Mesendoderm (in vitro differentiated cells): Measurements from ENCODE around the gene MOB3A.

Experiments
- DNase-seq: peaks from one replicate; pipeline ENCODE4 v3.0.0; 2013
- H2AK5ac ChIP-seq: 2 replicates; pipeline ENCODE4 v1.6.1; 2013; ENCODE audit warnings: low read length, inconsistent platforms
- H2BK120ac ChIP-seq: 2 replicates; pipeline ENCODE4 v1.6.1; 2013; ENCODE audit warnings: low read depth, mild to moderate bottlenecking, low read length, moderate library complexity, mixed read lengths
- H2BK15ac ChIP-seq: replicated peaks from 2 replicates; pipeline ENCODE4 v1.6.1; 2013; ENCODE audit warnings: low read depth, mild to moderate bottlenecking, moderate library complexity
- H2BK5ac ChIP-seq: 2 replicates; pipeline ENCODE4 v1.6.1; 2013; ENCODE audit warnings: low read length, inconsistent platforms
- H3K18ac ChIP-seq: 2 replicates; pipeline ENCODE4 v1.6.1; 2013; ENCODE audit warnings: mild to moderate bottlenecking, low read length, mixed read lengths
- H3K23ac ChIP-seq: one replicate; pipeline ENCODE4 v1.6.1; 2013; ENCODE audit warnings: low read length
- H3K27ac ChIP-seq: 2 replicates; pipeline ENCODE4 v1.5.1; 2013; ENCODE audit warnings: low read depth, mild to moderate bottlenecking, inconsistent platforms, low read length, moderate library complexity
- H3K27me3 ChIP-seq: 2 replicates; pipeline ENCODE4 v1.6.1; 2013; ENCODE audit warnings: low read length, control low read depth, mild to moderate bottlenecking, inconsistent platforms; ENCODE audit not compliant: insufficient read depth, poor library complexity
- H3K36me3 ChIP-seq: 2 replicates; pipeline ENCODE4 v1.6.1; 2013; ENCODE audit warnings: low read length, inconsistent platforms; ENCODE audit not compliant: control insufficient read depth, insufficient read depth
- H3K4ac ChIP-seq: one replicate; pipeline ENCODE4 v1.6.1; 2013; ENCODE audit warnings: low read depth, mild to moderate bottlenecking, low read length, moderate library complexity
- H3K4me1 ChIP-seq: 2 replicates; pipeline ENCODE4 v1.6.1; 2013; ENCODE audit warnings: low read depth, low read length, inconsistent platforms; ENCODE audit not compliant: control insufficient read depth
- H3K4me2 ChIP-seq: 2 replicates; pipeline ENCODE4 v1.6.1; 2013; ENCODE audit warnings: low read length
- H3K4me3 ChIP-seq: 2 replicates; pipeline ENCODE4 v1.5.1; 2013; ENCODE audit warnings: mild to moderate bottlenecking, low read length
- H3K56ac ChIP-seq: one replicate; pipeline ENCODE4 v1.6.1; 2013; ENCODE audit warnings: low read length
- H3K79me1 ChIP-seq: 2 replicates; pipeline ENCODE4 v1.6.1; 2013; ENCODE audit warnings: low read length, inconsistent platforms
- H3K79me2 ChIP-seq: 2 replicates; pipeline ENCODE4 v1.6.1; 2013; ENCODE audit warnings: mild to moderate bottlenecking, low read length; ENCODE audit not compliant: control insufficient read depth, insufficient read depth
- H3K9ac ChIP-seq: 2 replicates; pipeline ENCODE4 v1.6.1; 2013; ENCODE audit warnings: low read length, inconsistent platforms
- H4K5ac ChIP-seq: one replicate; pipeline ENCODE4 v1.6.1; 2013; ENCODE audit warnings: low read length
- H4K8ac ChIP-seq: one replicate; pipeline ENCODE4 v1.6.1; 2013; ENCODE audit warnings: low read depth, mild to moderate bottlenecking, control low read depth, low read length, moderate library complexity
- WGBS: extraction: QIAGEN DNeasy Blood & Tissue Kit; methylation state at CpG from one replicate; pipeline ENCODE4 v1.1.7; 2013; ENCODE audit warnings: low lambda C conversion rate, missing lambda C conversion rate; ENCODE audit not compliant: insufficient coverage; ENCODE audit errors: extremely low coverage; 5-methylcytosine and 5-hydroxymethylcytosine counted together

Gene MOB3A

DNA sequence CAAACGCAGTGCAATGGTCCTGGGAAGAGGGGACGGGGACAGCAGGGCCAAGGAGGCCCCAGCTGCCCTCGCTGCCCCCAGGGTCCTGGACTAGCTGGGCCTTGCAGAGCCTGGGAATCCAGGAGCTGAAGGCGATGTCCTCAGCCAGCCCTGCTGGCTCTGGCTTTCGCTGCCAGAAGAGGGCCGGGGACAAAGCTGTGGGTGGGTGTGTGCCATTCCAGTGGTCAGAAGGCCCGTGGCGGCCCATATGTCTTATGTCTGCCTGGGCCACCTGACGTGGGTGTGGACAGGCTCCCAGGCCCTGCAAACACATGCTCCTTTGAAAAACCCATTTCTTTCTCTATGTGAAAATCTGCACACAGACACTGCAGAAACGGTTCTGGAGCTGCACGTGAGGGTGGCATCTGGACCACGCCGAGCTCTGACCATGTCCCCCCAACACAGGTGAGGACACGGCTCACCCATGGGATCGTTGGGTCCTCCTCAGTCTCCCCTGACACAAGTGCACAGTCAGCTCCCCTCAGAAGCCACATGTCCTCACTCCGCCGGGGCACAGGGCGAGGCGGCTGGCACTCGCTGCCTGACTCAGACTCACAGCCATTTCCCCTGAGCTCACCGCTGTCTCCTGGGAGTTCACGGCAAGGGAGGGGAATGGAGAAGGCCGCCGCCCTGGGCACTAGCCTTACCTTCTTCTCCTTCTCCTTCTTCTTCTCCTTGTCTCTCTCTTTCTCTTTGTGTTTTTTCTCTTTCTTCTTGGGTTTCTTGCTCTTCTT, 17.5 kb upstream of the MOB3A start:
- H4K5ac ChIP-seq: no peak overlapping the region
- H3K79me1 ChIP-seq: no peaks in the 10 kb centered on the region
- H2BK5ac ChIP-seq: no peak overlapping the region
- H3K4me3 ChIP-seq: no peak overlapping the region
- H3K56ac ChIP-seq: no peak overlapping the region
- H3K27me3 ChIP-seq: no peaks in the 10 kb centered on the region
- no peak overlapping the region for H3K4ac ChIP-seq
- H3K9ac ChIP-seq: no peak overlapping the region
- no peak overlapping the region for H2BK120ac ChIP-seq
- no peak overlapping the region for H3K23ac ChIP-seq
- H3K18ac ChIP-seq: no peak overlapping the region
- no peaks in the 10 kb centered on the region for H3K4me1 ChIP-seq
- no peak overlapping the region for H3K27ac ChIP-seq
- H3K79me2 ChIP-seq: no peaks in the 10 kb centered on the region
- no peak overlapping the region for H4K8ac ChIP-seq
- DNase-seq: no peak
- no CpG with 5 or more reads among the region's 24 CpGs for WGBS
- no peak overlapping the region for H2BK15ac ChIP-seq
- H3K4me2 ChIP-seq: no peak overlapping the region
- peaks cover 36% of the 10 kb centered on the region for H3K36me3 ChIP-seq
- H2AK5ac ChIP-seq: no peak overlapping the region

DNA sequence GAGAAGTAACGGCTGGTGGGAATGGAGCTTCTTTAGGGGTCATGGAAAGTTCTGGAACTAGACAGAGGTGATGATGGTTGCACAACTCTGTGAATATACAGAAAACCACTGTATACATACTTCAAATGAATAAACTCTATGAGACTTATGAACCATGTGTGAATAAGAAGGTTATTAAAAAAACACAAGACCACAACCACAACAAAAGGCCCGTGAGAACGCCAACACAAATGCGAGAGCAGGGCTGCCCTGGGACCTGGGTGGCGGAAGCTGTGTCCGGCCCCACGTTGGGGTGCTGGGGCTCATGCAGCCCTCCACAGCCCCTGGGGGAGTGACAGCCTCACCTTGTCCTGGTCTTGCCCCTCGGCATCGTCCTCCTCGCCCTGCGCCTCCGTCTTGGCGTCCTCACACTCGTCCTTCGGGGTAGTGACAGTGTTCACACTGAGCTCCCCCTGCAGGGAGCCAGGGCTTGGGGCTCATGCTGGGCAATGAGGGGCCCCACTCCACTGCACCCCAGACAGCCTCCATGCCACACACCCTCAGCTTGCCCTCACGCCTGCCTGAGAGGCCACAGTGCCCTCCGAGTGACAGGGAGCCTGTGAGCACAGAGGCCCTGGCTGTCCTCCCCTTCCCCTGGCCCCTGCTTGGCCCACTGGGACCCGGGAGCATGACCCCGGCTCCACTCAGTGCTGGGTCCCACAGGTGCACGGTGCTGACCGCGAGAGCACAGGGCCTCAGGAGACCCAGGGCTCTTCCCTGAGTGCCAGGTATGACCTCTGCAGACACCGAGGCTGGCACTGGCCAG, 16.6 kb upstream of the MOB3A start:
- no peak overlapping the region for H2BK5ac ChIP-seq
- no peak overlapping the region for H3K27ac ChIP-seq
- no peak for DNase-seq
- peaks cover 36% of the 10 kb centered on the region for H3K36me3 ChIP-seq
- H3K9ac ChIP-seq: no peak overlapping the region
- H4K5ac ChIP-seq: no peak overlapping the region
- no peaks in the 10 kb centered on the region for H3K79me2 ChIP-seq
- H3K18ac ChIP-seq: no peak overlapping the region
- no peaks in the 10 kb centered on the region for H3K27me3 ChIP-seq
- no peak overlapping the region for H2BK15ac ChIP-seq
- no peak overlapping the region for H3K56ac ChIP-seq
- H3K4me3 ChIP-seq: no peak overlapping the region
- H2AK5ac ChIP-seq: no peak overlapping the region
- WGBS: no CpG with 5 or more reads among the region's 23 CpGs
- H3K4me2 ChIP-seq: no peak overlapping the region
- H3K79me1 ChIP-seq: no peaks in the 10 kb centered on the region
- H3K4me1 ChIP-seq: no peaks in the 10 kb centered on the region
- no peak overlapping the region for H4K8ac ChIP-seq
- no peak overlapping the region for H3K4ac ChIP-seq
- H2BK120ac ChIP-seq: no peak overlapping the region
- H3K23ac ChIP-seq: no peak overlapping the region

DNA sequence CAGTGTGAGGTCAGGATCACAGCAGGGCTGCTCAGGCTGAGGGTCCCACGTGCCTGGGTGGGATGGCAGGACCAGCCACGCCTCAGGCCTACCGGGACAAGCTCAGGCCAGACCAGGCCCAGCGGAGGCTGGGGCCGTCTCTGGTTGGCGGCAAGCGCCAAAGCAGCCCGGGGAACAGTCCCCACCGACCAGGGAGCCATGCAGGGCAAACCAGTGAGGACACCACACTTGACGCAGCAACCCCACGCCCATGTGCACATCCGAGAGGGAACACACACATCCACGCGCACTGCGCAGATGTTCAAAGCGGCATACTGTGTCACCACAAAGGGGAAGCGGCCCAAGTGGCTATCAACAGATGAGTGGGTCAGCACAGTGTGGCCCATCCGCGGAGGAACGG, 15.8 kb upstream of the MOB3A start:
- H3K18ac ChIP-seq: no peak overlapping the region
- no peak overlapping the region for H4K8ac ChIP-seq
- H2BK15ac ChIP-seq: no peak overlapping the region
- H3K79me1 ChIP-seq: no peaks in the 10 kb centered on the region
- H3K27me3 ChIP-seq: no peaks in the 10 kb centered on the region
- peaks cover 37% of the 10 kb centered on the region for H3K36me3 ChIP-seq
- H3K79me2 ChIP-seq: no peaks in the 10 kb centered on the region
- no peaks in the 10 kb centered on the region for H3K4me1 ChIP-seq
- no CpG with 5 or more reads among the region's 20 CpGs for WGBS
- no peak overlapping the region for H3K56ac ChIP-seq
- H2AK5ac ChIP-seq: no peak overlapping the region
- no peak overlapping the region for H3K27ac ChIP-seq
- H3K9ac ChIP-seq: no peak overlapping the region
- no peak for DNase-seq
- no peak overlapping the region for H3K4me2 ChIP-seq
- no peak overlapping the region for H2BK5ac ChIP-seq
- no peak overlapping the region for H3K23ac ChIP-seq
- no peak overlapping the region for H3K4me3 ChIP-seq
- no peak overlapping the region for H2BK120ac ChIP-seq
- no peak overlapping the region for H3K4ac ChIP-seq
- no peak overlapping the region for H4K5ac ChIP-seq

DNA sequence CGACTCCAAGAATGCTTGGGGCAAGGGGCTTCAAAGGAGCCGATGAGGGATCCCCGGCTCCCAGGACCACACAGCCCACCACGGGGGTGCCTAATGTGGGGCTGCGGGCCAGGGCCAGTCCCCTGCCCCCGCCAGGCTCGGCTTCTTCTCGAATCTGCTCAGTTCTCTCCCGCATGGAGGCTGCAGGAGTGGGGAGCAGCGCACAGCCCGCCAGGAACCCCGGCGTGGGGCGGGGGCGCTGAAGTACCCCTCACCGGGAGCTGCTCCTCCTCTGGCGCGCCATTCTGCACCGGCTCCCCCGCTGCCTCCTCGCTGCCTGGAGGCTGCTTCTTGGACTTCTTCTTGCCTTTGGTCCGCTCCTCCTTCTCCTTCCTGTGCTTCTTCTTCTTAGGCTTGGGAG, 15.3 kb upstream of the MOB3A start:
- Histone ChIP-seq H3K18ac (no peak overlapping the region), H2BK120ac (no peak overlapping the region), H2BK15ac (no peak overlapping the region), H3K27ac (no peak overlapping the region), H3K4ac (no peak overlapping the region), H2BK5ac (no peak overlapping the region), H2AK5ac (no peak overlapping the region), H3K4me2 (no peak overlapping the region), H3K36me3 (peaks cover 40% of the 10 kb centered on the region), H4K8ac (no peak overlapping the region), H3K4me1 (no peaks in the 10 kb centered on the region), H3K23ac (no peak overlapping the region), H3K9ac (no peak overlapping the region), H3K79me1 (no peaks in the 10 kb centered on the region), H3K79me2 (no peaks in the 10 kb centered on the region), H3K4me3 (no peak overlapping the region), H4K5ac (no peak overlapping the region), H3K27me3 (no peaks in the 10 kb centered on the region), H3K56ac (no peak overlapping the region)
- DNase-seq: no peak
- WGBS: no CpG with 5 or more reads among the region's 22 CpGs

DNA sequence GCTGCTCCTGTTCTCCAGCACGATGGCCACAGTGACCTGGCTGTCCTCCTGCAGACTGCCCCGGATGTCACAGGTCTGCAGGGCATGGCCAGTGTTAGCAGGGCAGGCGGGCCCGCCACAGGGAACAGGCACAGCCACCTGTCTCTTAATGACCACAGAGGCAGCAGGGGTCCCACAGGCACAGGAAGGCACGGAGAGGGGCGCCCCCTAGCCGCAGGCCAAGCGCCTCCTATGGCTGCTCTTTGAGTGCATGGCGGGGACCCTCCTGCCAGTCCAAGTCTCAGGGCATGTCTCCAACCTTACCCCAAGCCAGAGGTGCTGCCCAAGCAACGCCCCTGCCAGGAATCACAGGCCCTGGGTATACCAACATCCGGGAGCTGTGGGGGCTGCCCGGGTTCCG, 14.7 kb upstream of the MOB3A start:
- Histone ChIP-seq H3K4ac (no peak overlapping the region), H3K9ac (no peak overlapping the region), H3K79me2 (no peaks in the 10 kb centered on the region), H2BK5ac (no peak overlapping the region), H3K27me3 (no peaks in the 10 kb centered on the region), H3K36me3 (peaks cover 39% of the 10 kb centered on the region), H4K8ac (no peak overlapping the region), H3K4me1 (no peaks in the 10 kb centered on the region), H3K4me2 (no peak overlapping the region), H3K4me3 (no peak overlapping the region), H4K5ac (no peak overlapping the region), H2BK120ac (no peak overlapping the region), H3K79me1 (no peaks in the 10 kb centered on the region), H3K56ac (no peak overlapping the region), H2AK5ac (no peak overlapping the region), H3K23ac (no peak overlapping the region), H2BK15ac (no peak overlapping the region), H3K27ac (no peak overlapping the region), H3K18ac (no peak overlapping the region)
- WGBS: no CpG with 5 or more reads among the region's 13 CpGs
- DNase-seq: peak; percentile 33
